WTC11 (cell line): Measurements from ENCODE around the gene FBXO30. TPM values are rescaled to one million over a fixed set of nuclear protein-coding genes. Genes with fewer than 3 reads are reported as not detected.

Source experiments
- ATAC-seq: fragments of 200-7000 bp; cut with Tn5 transposase; 2 replicates; pipeline ENCODE4 v1.10.0; 2021; ENCODE audit warnings: mild to moderate bottlenecking, moderate library complexity
- CTCF ChIA-PET: fragments of 300-600 bp; sonication (Branson Sonifier 250); formaldehyde crosslinking; loops from one replicate; lab custom pipeline; 2021; ENCODE audit warnings: antibody characterized with exemption; lab: Charles Lee
- POLR2A ChIA-PET: fragments of 350-600 bp; sonication (Branson Sonifier 250); formaldehyde crosslinking; loops from one replicate; lab custom pipeline; 2021; ENCODE audit warnings: antibody characterized with exemption; lab: Charles Lee
- DNase-seq: peaks from one replicate; pipeline ENCODE4 v3.0.0; 2021; ENCODE audit warnings: low spot score
- H3K27ac Mint-ChIP-seq: 2 replicates; pipeline ENCODE4 v1.8.0; 2021; ENCODE audit warnings: mixed read lengths
- H3K27me3 Mint-ChIP-seq: 2 replicates; pipeline ENCODE4 v1.8.0; 2021; ENCODE audit warnings: low read depth, mild to moderate bottlenecking, moderate library complexity, mixed read lengths
- H3K36me3 Mint-ChIP-seq: 2 replicates; pipeline ENCODE4 v1.8.0; 2021; ENCODE audit warnings: mixed read lengths
- H3K4me1 Mint-ChIP-seq: 2 replicates; pipeline ENCODE4 v1.8.0; 2022; ENCODE audit warnings: mixed read lengths
- H3K4me3 Mint-ChIP-seq: 2 replicates; pipeline ENCODE4 v1.8.0; 2021; ENCODE audit warnings: mild to moderate bottlenecking, moderate library complexity, mixed read lengths
- H3K9me3 Mint-ChIP-seq: 2 replicates; pipeline ENCODE4 v1.8.0; 2021; ENCODE audit warnings: mixed read lengths
- ARID4B ChIP-seq: sonication (generic); formaldehyde crosslinking; IDR thresholded peaks from 2 replicates; pipeline ENCODE4 v1.8.0; 2023; ENCODE audit warnings: missing genetic modification reagents, mild to moderate bottlenecking, borderline replicate concordance
- CREB1 ChIP-seq: sonication (generic); formaldehyde crosslinking; IDR thresholded peaks from 2 replicates; pipeline ENCODE4 v1.8.0; 2023; ENCODE audit warnings: mild to moderate bottlenecking, missing genetic modification reagents
- E2F1 ChIP-seq: sonication (generic); formaldehyde crosslinking; IDR thresholded peaks from 2 replicates; pipeline ENCODE4 v1.8.0; 2022; ENCODE audit warnings: mild to moderate bottlenecking, missing genetic modification reagents
- ELF4 ChIP-seq: sonication (generic); formaldehyde crosslinking; IDR thresholded peaks from 2 replicates; pipeline ENCODE4 v1.8.1; 2022; ENCODE audit warnings: low read depth, mild to moderate bottlenecking, moderate library complexity, missing genetic modification reagents
- ERG ChIP-seq: fragments of 250-450 bp; sonication (Bioruptor Pico); IDR thresholded peaks from 2 replicates; pipeline ENCODE4 v1.8.0; 2021; ENCODE audit warnings: mild to moderate bottlenecking
- GRHL2 ChIP-seq: fragments of 250-450 bp; sonication (Bioruptor Pico); IDR thresholded peaks from 2 replicates; pipeline ENCODE4 v1.8.0; 2022; ENCODE audit warnings: mild to moderate bottlenecking, moderate library complexity; ENCODE audit not compliant: insufficient replicate concordance, severe bottlenecking
- GTF2I ChIP-seq: fragments of 250-450 bp; sonication (Bioruptor Pico); conservative IDR thresholded peaks from 2 replicates; pipeline ENCODE4 v1.4.0; 2021; ENCODE audit warnings: mild to moderate bottlenecking
- IRF1 ChIP-seq: sonication (generic); formaldehyde crosslinking; IDR thresholded peaks from 2 replicates; pipeline ENCODE4 v1.8.0; 2023; ENCODE audit warnings: missing genetic modification reagents
- JUN ChIP-seq: sonication (generic); formaldehyde crosslinking; IDR thresholded peaks from 2 replicates; pipeline ENCODE4 v1.8.0; 2023; ENCODE audit warnings: mild to moderate bottlenecking, missing genetic modification reagents
- NFATC4 ChIP-seq: fragments of 250-450 bp; sonication (Bioruptor Pico); IDR thresholded peaks from 2 replicates; pipeline ENCODE4 v1.9.0; 2021; ENCODE audit warnings: mild to moderate bottlenecking
- NR1H2 ChIP-seq: sonication (generic); formaldehyde crosslinking; IDR thresholded peaks from 2 replicates; pipeline ENCODE4 v1.9.0; 2021; ENCODE audit warnings: mild to moderate bottlenecking, moderate library complexity, missing genetic modification reagents
- OVOL2 ChIP-seq: fragments of 250-450 bp; sonication (Bioruptor Pico); IDR thresholded peaks from 2 replicates; pipeline ENCODE4 v1.9.0; 2021; ENCODE audit warnings: mild to moderate bottlenecking, borderline replicate concordance
- PRRX2 ChIP-seq: fragments of 250-450 bp; sonication (Bioruptor Pico); IDR thresholded peaks from 2 replicates; pipeline ENCODE4 v1.8.0; 2021; ENCODE audit warnings: mild to moderate bottlenecking
- RELA ChIP-seq: sonication (generic); formaldehyde crosslinking; IDR thresholded peaks from 2 replicates; pipeline ENCODE4 v1.8.1; 2022; ENCODE audit warnings: missing genetic modification reagents, mild to moderate bottlenecking, borderline replicate concordance
- SMAD3 ChIP-seq: sonication (generic); formaldehyde crosslinking; IDR thresholded peaks from 2 replicates; pipeline ENCODE4 v1.8.0; 2022; ENCODE audit warnings: missing genetic modification reagents, mild to moderate bottlenecking, borderline replicate concordance
- TCF7 ChIP-seq: sonication (generic); formaldehyde crosslinking; IDR thresholded peaks from 2 replicates; pipeline ENCODE4 v1.8.0; 2022; ENCODE audit warnings: mild to moderate bottlenecking, low read depth, missing genetic modification reagents, moderate library complexity
- ZNF121 ChIP-seq: sonication (generic); formaldehyde crosslinking; IDR thresholded peaks from 2 replicates; pipeline ENCODE4 v1.8.0; 2023; ENCODE audit warnings: missing genetic modification reagents
- ZNF281 ChIP-seq: sonication (generic); formaldehyde crosslinking; IDR thresholded peaks from 2 replicates; pipeline ENCODE4 v1.8.0; 2023; ENCODE audit warnings: mild to moderate bottlenecking, missing genetic modification reagents
- ZNF416 ChIP-seq: fragments of 250-450 bp; sonication (Bioruptor Pico); IDR thresholded peaks from 2 replicates; pipeline ENCODE4 v1.9.0; 2021; ENCODE audit warnings: mild to moderate bottlenecking, inconsistent platforms
- ZNF425 ChIP-seq: fragments of 250-450 bp; sonication (Bioruptor Pico); conservative IDR thresholded peaks from 2 replicates; pipeline ENCODE4 v1.9.0; 2021; ENCODE audit warnings: mild to moderate bottlenecking
- total RNA-seq: library from RNA; stranded (reverse); gene quantifications from 3 replicates; pipeline ENCODE4 v1.2.3, GENCODE V29; 2021

The FBXO30 gene
- total RNA-seq, 1 experiment from 2014 or later: 11.8 TPM

- TF ChIP-seq CREB1 (CRISPR knock-in tag): no peak
- TF ChIP-seq OVOL2 (CRISPR knock-in tag): no peak
- no peak for TF ChIP-seq ELF4 (CRISPR knock-in tag)
- no peak for TF ChIP-seq GRHL2 (CRISPR knock-in tag)
- no peak for TF ChIP-seq NFATC4 (CRISPR knock-in tag)
- TF ChIP-seq ZNF281 (CRISPR knock-in tag): no peak
- TF ChIP-seq GTF2I (CRISPR knock-in tag): no peak
- TF ChIP-seq IRF1 (CRISPR knock-in tag): no peak
- TF ChIP-seq JUN (CRISPR knock-in tag): no peak
- no peak for TF ChIP-seq ERG (CRISPR knock-in tag)
- TF ChIP-seq ARID4B (CRISPR knock-in tag): no peak
- TF ChIP-seq ZNF425 (CRISPR knock-in tag): no peak
- TF ChIP-seq ZNF416 (CRISPR knock-in tag): no peak
- TF ChIP-seq ZNF121 (CRISPR knock-in tag): no peak
- no peak for TF ChIP-seq SMAD3 (CRISPR knock-in tag)
- TF ChIP-seq E2F1 (CRISPR knock-in tag): no peak
- no peak for TF ChIP-seq PRRX2 (CRISPR knock-in tag)
- TF ChIP-seq NR1H2 (CRISPR knock-in tag): no peak
- TF ChIP-seq RELA (CRISPR knock-in tag): no peak
- no peak for TF ChIP-seq TCF7 (CRISPR knock-in tag)
- Mint-ChIP-seq H3K9me3 (no peaks in the 10 kb centered on the region), H3K4me3 (no peak overlapping the region), H3K36me3 (no peaks in the 10 kb centered on the region), H3K4me1 (peaks cover 4% of the 10 kb centered on the region; the same call in 1 of the 2 replicates), H3K27ac (no peak overlapping the region), H3K27me3 (no peaks in the 10 kb centered on the region)
- ATAC-seq (no peak), DNase-seq (no peak)
- CTCF ChIA-PET: no interaction called here
- POLR2A ChIA-PET: no interaction called here
These were observed 31.0 kb upstream of the FBXO30 start for GRCh38 chr6:145845557-145845956.
